GM21515 (cell line): ENCODE data around the gene UBXN4.
A peak's percentile ranks its signal among the peaks of the same experiment; 100 is the strongest.
"Not testable (repeated sequence)": the region's sequence is repeated elsewhere in the genome, so short reads cannot be mapped to it uniquely, and the experiment has no call there.

Experiments
- ATAC-seq: cut with Tn5 transposase; IDR thresholded peaks from one replicate; pipeline ENCODE4 v1.9.1; 2021; ENCODE audit not compliant: unreplicated experiment

Gene UBXN4

DNA sequence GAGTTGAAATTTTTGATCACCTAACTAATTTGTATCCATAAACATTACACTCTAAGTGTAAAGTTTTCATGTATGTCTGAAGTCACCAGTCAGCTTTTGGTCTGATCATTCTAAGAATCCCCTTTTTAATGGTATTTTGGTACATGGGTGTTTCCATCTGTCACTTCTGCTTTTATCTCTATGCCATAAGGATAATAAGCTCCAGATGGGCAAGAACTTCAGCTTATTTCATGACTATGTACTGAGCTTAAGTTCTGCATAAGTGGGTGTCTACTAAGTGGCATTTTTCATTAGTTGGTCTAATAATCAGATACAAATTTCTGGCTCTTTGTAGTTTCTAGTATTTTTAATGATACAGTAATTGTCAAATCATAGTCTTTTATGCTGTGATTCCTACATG lies 20.4 kb downstream of the UBXN4 start:
- no peak for ATAC-seq

DNA sequence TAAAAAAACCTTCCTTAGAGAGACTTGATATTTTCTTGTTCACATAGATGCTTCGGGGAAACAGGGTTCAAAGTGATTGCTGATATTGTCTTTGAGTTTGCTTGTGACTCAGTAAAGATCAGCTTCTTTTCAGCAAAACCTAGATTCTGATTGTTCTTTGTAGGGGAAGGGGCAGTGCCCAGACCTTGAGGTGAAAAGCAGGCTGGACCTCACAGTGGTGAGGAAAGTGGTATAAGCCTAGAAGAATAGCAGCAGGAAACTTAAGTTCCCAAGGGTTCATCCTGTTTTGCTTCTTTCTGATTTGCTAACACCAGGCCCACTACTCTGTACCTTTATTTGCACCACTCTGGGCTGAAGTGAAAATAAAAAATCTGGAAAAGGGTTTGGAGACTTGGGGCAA lies 20.9 kb downstream of the UBXN4 start:
- ATAC-seq: no peak

DNA sequence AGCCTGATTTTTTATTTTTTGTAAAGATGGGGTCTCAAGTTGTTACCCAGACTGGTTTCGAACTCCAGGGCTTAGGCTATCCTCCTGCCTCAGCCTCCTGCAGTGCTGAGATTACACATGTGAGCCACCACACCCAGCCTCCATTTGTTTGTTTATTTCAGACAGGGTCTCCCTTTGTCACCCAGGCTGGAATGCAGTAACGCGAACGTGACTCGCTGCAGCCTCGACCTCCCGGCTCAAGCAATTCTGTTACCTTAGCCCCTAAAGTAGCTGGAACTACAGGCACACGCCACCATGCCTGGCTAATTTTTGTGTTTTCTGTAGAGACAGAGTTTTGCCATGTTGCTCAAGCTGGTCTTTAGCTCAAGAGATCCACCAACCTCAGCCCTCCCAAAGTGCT lies 27.2 kb downstream of the UBXN4 start:
- ATAC-seq: no peak

DNA sequence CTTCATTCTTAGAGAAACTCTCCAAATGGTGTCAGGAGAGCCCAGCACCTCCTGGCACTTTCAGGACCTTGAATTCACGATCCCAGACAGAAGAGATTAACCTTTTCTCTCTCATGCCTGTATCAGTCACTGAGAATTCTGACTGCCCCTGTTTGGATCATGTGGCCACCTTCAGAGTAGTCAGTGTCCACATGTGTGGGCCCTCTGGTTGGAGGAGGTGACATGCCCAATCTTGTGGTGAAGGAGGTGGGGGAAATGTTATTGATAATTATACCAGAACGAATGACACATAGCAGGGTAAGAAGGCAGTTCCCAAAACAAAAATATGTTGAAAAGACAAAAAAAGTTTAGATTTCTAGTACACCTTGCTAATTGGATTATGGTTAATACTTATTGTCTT lies 31.7 kb downstream of the UBXN4 start:
- ATAC-seq: no peak

DNA sequence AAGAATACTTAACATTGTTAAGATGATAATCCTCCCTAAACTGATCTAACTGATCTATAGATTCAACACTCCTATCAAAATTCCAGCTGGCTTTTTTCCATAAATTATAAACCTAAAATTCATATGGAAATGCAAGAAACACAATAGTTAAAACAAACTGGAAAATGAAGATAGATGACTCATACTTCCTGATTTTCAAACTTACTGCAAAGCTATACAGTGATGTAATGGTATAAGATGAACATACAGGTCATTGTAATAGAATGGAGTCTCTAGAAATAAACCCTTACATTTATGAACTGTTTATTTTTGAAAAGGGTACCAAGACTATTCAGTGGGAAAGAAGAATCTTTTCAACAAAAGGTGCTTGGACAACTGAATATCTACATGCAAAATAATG lies 32.3 kb downstream of the UBXN4 start:
- ATAC-seq: no peak

DNA sequence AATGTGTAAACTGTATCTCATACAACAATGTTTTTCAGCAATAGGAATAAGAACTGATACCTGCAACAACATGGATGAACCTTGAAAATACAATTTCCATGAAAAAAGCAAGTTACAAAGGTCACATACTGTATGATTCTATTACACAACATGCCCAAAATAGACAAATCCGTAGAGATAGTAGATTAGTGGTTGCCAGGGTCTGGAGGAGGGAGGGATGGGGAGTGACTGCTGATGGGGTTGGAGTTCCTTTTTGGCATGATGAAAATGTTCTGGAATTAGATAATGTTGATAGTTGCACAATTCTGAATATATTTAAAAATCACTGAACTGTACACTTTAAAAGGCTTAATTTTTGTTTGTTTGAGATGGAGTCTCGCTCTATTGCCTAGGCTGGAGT lies 33.8 kb downstream of the UBXN4 start:
- no peak for ATAC-seq

DNA sequence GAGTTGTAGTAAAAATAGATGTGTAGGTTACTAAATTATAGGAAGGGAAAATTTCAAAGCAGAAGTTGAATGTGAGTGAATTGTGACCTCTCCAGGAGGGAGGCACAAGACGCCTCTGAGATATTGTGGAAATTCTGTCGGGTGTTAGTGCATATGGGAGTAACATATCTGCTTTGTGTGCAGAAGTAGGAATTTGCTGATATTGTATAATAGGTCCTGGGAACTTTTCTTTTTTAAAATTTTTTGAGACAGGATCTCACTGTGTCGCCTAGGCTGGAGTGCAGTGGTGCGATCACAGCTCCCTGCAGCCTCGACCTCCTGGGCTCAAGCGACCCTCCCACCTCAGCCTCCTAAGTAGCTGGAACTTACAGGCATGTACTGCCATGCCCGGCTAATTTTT lies 34.7 kb downstream of the UBXN4 start:
- ATAC-seq: no peak

DNA sequence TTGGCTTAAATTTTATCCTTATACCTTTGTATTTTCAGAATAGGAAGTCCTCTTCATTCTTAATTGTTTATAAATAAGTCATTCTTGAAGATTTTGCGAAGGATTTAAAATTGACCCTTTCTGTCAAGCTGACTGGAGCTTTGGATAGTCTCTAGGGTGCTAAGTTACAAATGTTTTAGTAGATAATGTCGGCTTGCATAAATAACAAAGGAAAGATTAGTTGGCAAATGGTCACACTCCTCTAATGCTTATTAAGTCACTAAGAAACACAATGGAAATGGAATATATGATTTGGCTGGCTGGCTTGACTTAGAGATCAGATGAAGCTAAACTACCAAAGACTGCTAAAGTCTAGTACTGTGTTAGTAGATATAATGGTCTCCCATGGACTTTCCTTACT lies 40.6 kb downstream of the UBXN4 start:
- no peak for ATAC-seq

DNA sequence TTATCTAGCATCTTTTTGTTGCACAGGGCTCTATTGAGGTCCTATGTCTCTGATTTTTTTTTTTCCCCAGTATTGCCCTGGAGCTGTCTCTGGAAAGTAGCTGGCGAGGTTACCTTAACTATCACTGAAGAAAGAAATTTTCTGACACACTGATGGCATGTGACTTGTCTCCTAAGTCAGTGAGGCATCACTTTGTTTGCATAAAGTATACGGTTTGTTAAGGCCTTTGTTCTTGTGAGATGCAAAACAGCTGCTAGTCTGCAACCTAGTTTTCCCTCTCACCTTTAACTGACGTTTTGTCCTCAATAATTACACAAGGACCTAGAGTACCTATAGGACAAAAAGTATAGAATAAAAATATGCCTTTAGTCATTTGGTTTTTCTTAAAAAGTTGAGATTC lies 41.8 kb downstream of the UBXN4 start:
- ATAC-seq: no peak

DNA sequence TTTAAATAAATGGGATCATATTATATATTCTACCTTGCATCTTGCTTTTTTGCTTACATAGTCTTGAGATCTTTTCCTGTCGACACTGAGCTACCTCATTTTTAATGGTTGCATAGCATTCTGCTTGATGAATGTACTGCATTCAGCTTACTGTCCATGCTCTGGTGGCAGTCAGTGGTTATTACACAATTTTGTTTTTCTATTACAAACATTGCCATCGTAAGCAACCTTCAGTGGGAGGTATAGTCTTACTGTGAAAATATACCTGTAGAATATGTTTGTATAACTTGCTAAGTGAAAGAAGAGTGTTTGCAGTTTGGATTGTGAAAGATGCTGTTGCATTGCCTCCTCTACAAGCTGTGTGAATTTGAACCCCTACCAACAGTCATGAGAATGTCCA lies 43.4 kb downstream of the UBXN4 start:
- no peak for ATAC-seq

DNA sequence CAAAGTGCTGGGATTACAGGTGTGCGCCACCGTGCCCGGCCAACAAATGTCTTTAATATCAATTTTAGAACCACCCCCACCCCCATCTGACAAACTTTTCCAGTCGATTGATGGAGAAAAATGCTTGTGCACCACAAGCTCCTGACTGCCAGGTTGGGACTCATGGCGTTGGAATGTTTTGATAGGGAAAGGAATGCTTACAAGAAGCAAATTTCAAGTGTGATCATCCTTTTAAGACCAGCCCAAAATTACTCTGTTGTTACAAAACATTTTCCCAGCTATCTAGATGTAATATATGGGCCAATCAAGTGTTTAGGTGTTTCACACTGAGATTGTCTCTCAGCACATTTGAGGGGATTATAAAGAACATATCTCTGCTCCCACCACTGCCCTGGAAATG lies 45.2 kb downstream of the UBXN4 start:
- no peak for ATAC-seq

DNA sequence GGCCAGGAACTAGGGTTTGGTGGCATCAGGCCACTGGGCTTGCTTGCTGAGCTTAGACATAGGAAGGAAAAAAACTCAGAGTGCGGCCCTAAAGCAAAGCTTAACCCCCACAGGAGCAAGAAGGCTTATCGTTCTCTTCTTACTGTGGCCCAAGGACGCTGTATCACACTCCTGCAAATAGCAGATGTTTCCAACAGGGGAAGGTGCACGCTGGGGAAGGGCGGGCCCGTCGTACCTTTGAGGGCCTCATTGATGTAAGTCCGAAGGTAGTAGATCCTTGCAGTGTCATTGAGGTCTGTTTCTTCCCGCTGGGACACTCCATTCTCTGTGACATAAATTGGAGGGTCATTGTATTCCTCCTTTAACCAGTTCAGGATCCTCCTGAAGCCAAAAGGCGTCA lies 48.8 kb downstream of the UBXN4 start:
- ATAC-seq: no peak

DNA sequence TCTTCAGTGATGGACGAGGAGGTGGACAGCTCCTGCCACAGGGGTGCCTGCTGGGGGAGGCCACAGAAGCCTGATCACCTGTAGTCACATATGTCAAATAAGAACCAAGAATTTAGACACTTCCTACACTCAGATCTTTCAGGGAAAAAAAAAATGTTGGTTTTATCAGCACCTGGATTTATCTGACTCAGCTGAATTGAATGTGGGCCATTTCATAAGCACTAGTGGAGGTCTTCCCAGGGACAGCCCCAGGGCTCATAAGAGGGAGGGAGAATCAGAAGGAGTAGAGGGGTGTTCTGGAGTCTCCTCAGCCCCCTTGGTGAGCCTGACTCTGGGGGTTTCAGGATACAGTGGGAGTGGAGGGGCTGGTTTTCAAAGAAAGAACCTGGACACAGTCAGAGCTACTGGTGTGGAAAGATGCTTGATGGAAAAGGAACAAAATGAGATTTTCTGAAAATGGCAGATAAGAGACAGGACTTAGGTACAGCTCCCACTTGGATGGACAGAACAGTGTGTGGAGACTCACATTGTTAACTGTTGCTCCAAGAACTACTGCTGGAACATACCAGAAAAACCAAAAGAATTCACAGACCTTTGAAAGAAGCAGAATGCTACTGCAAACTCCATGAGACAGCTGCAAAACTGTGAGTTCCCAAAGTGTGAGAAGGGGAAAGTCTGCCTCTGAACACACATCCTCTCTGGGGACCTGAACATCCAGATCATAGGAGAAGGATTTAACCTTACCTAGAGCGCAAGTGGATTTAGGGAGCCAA lies 49.9 kb downstream of the UBXN4 start:
- ATAC-seq: no peak

DNA sequence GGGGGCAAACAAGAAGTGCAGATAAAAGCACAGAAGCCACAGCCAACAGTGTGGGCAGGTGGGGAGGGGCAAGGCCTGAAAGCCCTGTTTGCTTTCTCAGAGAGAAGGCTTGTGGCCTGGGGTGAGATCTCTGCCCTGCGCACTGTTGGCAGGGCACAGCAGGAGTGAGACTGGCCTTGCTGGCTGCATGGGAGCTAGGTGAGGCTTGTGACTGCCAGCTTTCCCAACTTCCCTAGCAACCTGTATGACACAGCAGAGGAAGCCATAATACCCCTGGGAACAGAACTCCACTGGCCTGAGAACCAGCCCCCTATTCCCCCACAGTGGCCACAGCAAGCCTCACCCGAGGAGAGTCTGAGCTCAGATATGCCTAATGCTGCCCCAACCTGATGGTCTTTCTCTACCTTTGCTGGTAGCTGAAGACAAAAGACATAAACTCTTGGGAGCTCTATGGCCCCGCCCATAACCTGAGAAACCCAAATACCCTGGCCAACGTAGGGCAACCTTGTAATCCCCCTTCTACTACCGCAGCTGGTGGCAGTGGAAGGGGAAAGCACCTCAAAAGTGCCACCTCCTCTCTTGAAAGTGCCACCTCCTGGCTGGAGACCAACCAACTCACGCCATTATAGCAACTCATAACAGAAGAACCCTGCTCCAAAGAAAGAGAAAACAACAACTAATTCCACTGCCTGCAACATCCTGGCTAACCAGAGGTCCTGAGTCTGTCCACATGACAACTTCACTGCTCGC lies 50.9 kb downstream of the UBXN4 start:
- no peak for ATAC-seq

DNA sequence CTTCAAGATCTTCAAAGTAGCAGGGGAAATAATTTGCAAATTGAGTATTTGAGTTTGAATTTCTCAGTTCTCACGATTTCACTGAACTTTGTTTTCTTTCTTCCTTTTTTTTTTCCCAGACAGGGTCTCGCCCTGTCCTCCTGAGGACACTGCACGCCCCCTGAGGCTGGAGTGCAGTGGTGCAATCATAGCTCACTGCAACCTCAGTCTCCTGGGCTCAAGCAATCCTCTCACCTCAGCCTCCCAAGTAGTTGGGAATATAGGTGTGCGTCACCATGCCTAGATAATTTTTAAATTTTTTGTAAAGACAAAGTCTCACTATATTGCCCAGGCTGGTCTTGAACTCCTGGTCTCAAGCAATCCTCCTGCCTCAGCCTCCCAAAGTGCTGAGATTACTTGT lies 54.0 kb downstream of the UBXN4 start:
- not testable (repeated sequence) for ATAC-seq

DNA sequence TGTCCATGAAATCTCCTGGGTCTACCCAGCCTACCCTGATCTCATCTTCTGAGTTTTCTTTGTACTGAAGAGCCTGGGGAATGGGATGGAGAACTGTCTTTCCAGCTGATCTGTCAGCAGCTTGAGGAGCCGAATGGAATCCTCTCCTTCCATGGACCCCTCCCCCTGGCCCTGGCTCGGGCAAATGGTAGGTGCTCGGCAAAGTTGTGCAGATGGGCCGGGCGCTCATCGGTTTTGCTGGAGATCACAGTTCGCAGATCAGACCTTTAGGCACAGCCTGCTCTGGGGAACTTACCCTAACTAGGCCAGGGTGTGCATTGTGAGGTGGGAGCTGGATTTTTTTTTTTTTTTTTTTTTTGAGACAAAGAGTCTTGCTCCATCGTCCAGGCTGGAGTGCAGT lies 55.0 kb downstream of the UBXN4 start:
- no peak for ATAC-seq

DNA sequence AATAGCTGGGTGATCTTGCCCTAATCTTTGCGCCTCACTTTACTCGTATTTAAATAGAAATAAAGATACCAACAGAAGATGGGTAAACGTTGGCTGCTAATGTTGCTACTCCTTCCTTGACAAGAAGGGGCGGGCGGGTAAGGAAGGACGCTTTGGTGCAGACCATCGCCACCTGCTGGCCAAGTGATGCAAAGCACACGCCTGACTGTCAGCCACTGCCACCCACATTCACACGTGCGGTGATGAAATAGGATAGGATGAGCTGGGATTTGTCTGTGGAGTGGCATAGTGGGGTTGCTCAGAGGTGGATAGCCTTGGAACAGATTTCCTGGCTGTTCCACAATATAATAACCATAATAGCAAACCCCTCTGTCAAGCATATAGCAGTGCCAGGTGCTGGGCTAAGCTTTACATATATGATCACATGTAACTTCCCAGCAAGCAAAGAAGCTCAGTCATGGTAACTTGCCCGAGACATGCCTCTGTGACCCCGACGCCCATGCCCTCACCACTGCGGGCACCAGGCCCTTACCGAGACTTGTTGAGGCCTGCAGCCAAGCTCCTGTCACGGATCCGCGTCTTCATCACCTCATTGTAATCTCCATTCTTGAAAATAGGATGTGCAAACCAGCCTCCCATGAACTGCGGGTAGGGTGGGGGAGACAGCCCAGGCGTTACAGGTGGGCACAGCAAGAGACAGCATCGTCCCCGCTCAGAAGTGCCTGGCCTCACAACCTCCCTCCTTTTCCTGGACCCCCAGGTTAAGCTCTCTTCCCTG lies 56.0 kb downstream of the UBXN4 start:
- peak; percentile 86 for ATAC-seq

DNA sequence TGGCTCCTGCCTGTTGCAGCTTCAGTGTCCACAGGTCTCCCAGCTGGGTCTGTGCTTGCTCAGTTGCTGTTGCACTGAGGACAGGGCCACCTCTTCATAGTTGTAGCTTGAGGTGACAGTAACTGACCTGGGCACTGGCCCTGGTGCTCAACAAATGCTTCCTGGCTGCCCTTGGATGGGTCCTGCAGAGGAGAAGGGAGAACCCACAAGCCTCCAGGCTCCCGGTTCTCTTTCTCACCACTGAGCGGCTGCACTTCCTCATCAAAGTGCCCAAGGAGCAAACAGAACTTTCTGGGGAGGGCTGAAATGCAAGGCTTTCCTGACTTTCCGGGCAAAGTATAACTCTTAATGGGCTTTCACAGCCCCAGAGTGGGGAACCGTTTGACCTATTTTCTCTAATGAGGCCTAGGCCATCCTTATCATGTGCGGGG lies 56.6 kb downstream of the UBXN4 start:
- no peak for ATAC-seq

DNA sequence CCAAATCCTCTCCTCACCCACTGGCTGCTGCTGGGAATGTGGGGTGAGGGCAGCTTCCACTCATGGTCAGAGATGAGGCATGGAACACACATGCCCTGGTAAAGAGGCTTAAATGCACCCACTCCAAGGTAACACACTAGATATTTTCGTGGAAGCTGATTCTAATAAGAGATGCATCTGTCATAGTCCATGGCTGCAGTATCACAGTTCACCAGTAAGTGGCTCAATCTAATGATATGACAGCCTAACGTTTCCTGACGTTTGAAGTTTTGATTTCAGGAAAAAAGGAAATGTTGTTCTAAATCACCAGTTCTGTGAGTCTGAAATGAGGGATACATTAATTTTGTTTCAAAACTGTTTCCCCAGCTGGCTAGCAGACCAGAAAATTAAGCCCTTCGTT lies 57.1 kb downstream of the UBXN4 start:
- no peak for ATAC-seq

DNA sequence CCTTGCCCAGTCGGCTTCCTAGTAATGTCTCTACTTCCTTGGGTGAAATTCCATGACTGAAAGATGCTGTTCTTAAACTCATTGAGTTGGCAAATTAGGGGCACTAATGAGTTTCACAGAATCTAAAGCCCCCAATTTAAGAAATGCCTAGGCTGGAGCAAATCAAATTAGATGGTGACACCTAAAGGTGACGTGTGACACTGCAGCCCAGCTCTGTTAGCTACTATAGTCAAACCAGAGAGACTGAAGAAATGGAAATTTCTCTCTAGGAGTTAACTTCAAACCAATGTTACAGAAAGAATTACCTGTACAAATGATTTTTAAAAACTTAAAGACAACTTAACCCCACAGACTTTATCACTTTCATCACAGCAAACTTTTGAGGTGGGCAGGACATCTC lies 58.1 kb downstream of the UBXN4 start:
- ATAC-seq: no peak

DNA sequence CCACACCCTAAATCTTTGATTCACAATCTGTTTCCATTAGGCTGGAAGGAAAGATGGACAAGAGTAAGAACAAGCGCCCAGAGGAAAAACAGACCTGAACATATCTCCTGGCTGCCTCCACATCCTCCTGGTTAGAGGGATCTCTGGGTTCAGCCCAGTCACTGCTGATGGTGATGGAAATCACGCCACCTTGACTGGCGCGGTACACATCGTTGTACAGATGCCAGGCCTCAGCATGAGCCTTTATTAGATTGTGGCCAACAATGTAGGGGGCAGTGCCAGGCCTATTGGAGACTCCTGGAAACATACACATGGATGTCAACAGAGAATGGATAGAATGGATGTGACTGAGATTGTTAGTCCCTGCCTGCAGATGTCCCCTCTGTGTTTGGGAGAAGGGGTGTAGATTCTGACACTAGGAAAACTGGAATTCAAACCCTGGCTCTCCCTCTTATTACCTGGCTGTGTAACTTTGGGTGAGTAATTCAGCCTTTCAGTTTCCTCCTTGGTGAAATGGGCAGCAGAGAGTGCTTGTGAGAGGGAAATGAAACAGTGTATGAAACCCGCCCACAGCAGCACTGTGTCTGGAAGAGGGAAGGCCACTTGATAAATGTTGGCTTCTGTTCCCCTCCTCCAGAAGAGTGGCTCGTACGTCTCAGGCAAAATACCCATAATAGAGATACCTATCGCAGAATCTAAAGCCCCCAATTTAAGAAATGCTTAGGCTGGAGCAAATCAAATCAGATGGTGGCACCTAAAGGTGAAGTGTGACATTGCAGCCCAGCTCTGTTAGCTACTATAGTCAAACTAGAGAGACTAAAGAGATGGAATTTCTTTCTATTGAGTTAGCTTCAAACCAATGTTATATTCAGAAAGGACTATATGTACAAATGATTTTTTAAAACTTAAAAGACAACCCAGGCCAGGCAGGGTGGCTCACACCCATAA lies 59.1 kb downstream of the UBXN4 start:
- ATAC-seq: no peak
